B cell (primary cell): ENCODE measurements around the gene CPA1. TPM values are rescaled to one million over a fixed set of nuclear protein-coding genes. Genes with fewer than 3 reads are reported as not detected.

Experiments
- ATAC-seq: fragments of 200-7000 bp; cut with Tn5 transposase; one replicate; pipeline ENCODE4 v1.10.0; 2021; ENCODE audit warnings: low read depth, mild to moderate bottlenecking, moderate number of reproducible peaks, moderate library complexity
- CTCF ChIA-PET: fragments of 350-600 bp; sonication (Branson Sonifier 250); formaldehyde crosslinking; loops from one replicate; lab custom pipeline; 2021; ENCODE audit warnings: antibody characterized with exemption, inconsistent platforms; lab: Charles Lee
- POLR2A ChIA-PET: fragments of 350-600 bp; sonication (Branson Sonifier 250); formaldehyde crosslinking; loops from one replicate; lab custom pipeline; 2021; ENCODE audit warnings: antibody characterized with exemption; lab: Charles Lee
- DNase-seq: peaks from one replicate; pipeline ENCODE4 v3.0.0; 2013
- H2AFZ ChIP-seq: 2 replicates; pipeline ENCODE4 v1.6.1; 2012; ENCODE audit warnings: mild to moderate bottlenecking, low read depth, low read length; ENCODE audit not compliant: insufficient read depth, poor library complexity, severe bottlenecking
- H3K27ac ChIP-seq, 2 donors: 1 replicate in 1 of 2; 2 replicates in 1 of 2; pipeline ENCODE4 v1.5.1; 2012 to 2013; ENCODE audit warnings: low read length in 2 of 2, mild to moderate bottlenecking in 2 of 2, moderate library complexity in 1 of 2
- H3K27me3 ChIP-seq, 4 experiments: fragments of 200-600 bp in 1 of 4; sonication (generic) in 1 of 4; replicated peaks in 1 of 4; 1 replicate in 2 of 4; 2 replicates in 2 of 4; pipeline versions ENCODE4 v1.6.1 to v1.7.0; 2013 to 2016; ENCODE audit warnings: low read length in 3 of 4, mild to moderate bottlenecking in 2 of 4, mixed read lengths in 1 of 4, moderate library complexity in 1 of 4; ENCODE audit not compliant: insufficient read depth in 4 of 4, control insufficient read depth in 3 of 4; ENCODE audit errors: control extremely low read depth in 1 of 4
- H3K36me3 ChIP-seq, 2 experiments: replicated peaks in 1 of 2; 1 replicate in 1 of 2; 2 replicates in 1 of 2; pipeline versions ENCODE4 v1.6.1 to v1.7.1; 2013; ENCODE audit warnings: low read length in 1 of 2; ENCODE audit not compliant: insufficient read depth in 2 of 2, control insufficient read depth in 1 of 2; ENCODE audit errors: control extremely low read depth in 1 of 2, extremely low read depth in 1 of 2
- H3K4me1 ChIP-seq, 2 donors: fragments of 200-600 bp in 1 of 2; sonication (generic) in 1 of 2; 1 replicate in 1 of 2; 2 replicates in 1 of 2; pipeline versions ENCODE4 v1.5.1 to v1.6.1; 2013 to 2017; ENCODE audit warnings: low read length in 2 of 2; ENCODE audit not compliant: control insufficient read depth in 2 of 2, insufficient read depth in 2 of 2
- H3K4me2 ChIP-seq: replicated peaks from 2 replicates; pipeline ENCODE3; 2012; ENCODE audit warnings: mild to moderate bottlenecking, low read depth, low read length; ENCODE audit not compliant: poor library complexity, severe bottlenecking
- H3K4me3 ChIP-seq, 5 experiments: fragments of 200-600 bp in 1 of 5; sonication (generic) in 1 of 5; 1 replicate in 3 of 5; 2 replicates in 2 of 5; pipeline versions ENCODE4 v1.5.1 to v1.7.0; 2011 to 2016; ENCODE audit warnings: low read length in 4 of 5, mild to moderate bottlenecking in 4 of 5, low read depth in 2 of 5, control low read depth in 1 of 5, moderate library complexity in 1 of 5; ENCODE audit not compliant: insufficient read depth in 1 of 5; ENCODE audit errors: control extremely low read depth in 1 of 5, extremely low read depth in 1 of 5
- H3K79me2 ChIP-seq: fragments of 200-600 bp; sonication (generic); one replicate; pipeline ENCODE4 v1.6.0; 2016; ENCODE audit warnings: low read length; ENCODE audit not compliant: control insufficient read depth, insufficient read depth
- H3K9ac ChIP-seq: fragments of 200-600 bp; sonication (generic); 2 replicates; pipeline ENCODE4 v1.6.1; 2017; ENCODE audit warnings: mild to moderate bottlenecking, low read length, moderate library complexity
- H3K9me3 ChIP-seq, 3 donors: one replicate each; pipeline versions ENCODE4 v1.6.1 to v1.7.1; 2013; ENCODE audit warnings: low read length in 2 of 3; ENCODE audit not compliant: control insufficient read depth in 2 of 3, insufficient read depth in 1 of 3; ENCODE audit errors: control extremely low read depth in 1 of 3
- H4K20me1 ChIP-seq: 2 replicates; pipeline ENCODE4 v1.6.0; 2012; ENCODE audit warnings: mild to moderate bottlenecking, low read length; ENCODE audit not compliant: insufficient read depth, control insufficient read depth, poor library complexity, severe bottlenecking
- H3K27ac Mint-ChIP-seq: one replicate; pipeline ENCODE4 v1.8.0; 2021; ENCODE audit warnings: mixed read lengths
- H3K27me3 Mint-ChIP-seq: one replicate; pipeline ENCODE4 v1.8.0; 2021; ENCODE audit warnings: mixed read lengths
- H3K4me1 Mint-ChIP-seq: one replicate; pipeline ENCODE4 v1.8.0; 2021; ENCODE audit warnings: mixed read lengths
- H3K4me3 Mint-ChIP-seq: one replicate; pipeline ENCODE4 v1.8.0; 2021; ENCODE audit warnings: mixed read lengths
- H3K9me3 Mint-ChIP-seq: one replicate; pipeline ENCODE4 v1.8.0; 2022; ENCODE audit warnings: mixed read lengths; ENCODE audit not compliant: insufficient read depth
- EZH2 ChIP-seq: IDR thresholded peaks from 2 replicates; pipeline ENCODE4 v1.6.1; 2012; ENCODE audit warnings: borderline replicate concordance, low read depth, mild to moderate bottlenecking, moderate library complexity, low read length; ENCODE audit not compliant: insufficient read depth, poor library complexity, severe bottlenecking
- WGBS: methylation state at CpG from one replicate; pipeline ENCODE4 v1.1.5; 2013; ENCODE audit warnings: missing lambda C conversion rate; ENCODE audit not compliant: insufficient coverage; 5-methylcytosine and 5-hydroxymethylcytosine counted together
- intact Hi-C: fragments of 100-400 bp; cut with micrococcal nuclease; formaldehyde crosslinking; loops from one replicate; pipeline ENCODE4 v1.10.0; 2022
- polyA plus RNA-seq: library from polyadenylated mRNA; depleted of rRNA; stranded (reverse); fragments of >200 nt; gene quantifications from 2 replicates; pipeline ENCODE4 v1.2.3, GENCODE V29; 2012
- total RNA-seq, 2 donors: library from RNA; stranded (reverse); fragments of 120-200 nt in 1 of 2; gene quantifications; 1 replicate in 1 of 2; 2 replicates in 1 of 2; pipeline versions ENCODE4 v1.2.3 to v1.2.4, GENCODE V29; 2013 to 2022
- TF ChIP-seq, protein P1 (sequence below): fragments of 200-600 bp; IDR thresholded peaks from one replicate; pipeline ENCODE4 v1.8.0; 2022; ENCODE audit warnings: antibody characterized with exemption, mild to moderate bottlenecking

Gene CPA1
- total and polyA plus RNA-seq, 2 donors (not counting 1 experiment from before 2014, with no cell fraction given): not detected

- no peak overlapping the region for H3K27ac Mint-ChIP-seq
- DNase-seq (no peak), ATAC-seq (no peak)
- WGBS: 97% methylated on average over 8 of the region's 12 CpGs
- intact Hi-C loops: no loop called here
- H3K79me2 ChIP-seq: no peaks in the 10 kb centered on the region
- no peaks in the 10 kb centered on the region for H3K27me3 Mint-ChIP-seq
- no peaks in the 10 kb centered on the region for H3K4me1 ChIP-seq
- H3K27ac ChIP-seq: no peak overlapping the region
- no peak overlapping the region for H3K4me3 Mint-ChIP-seq
- no peaks in the 10 kb centered on the region for H4K20me1 ChIP-seq
- no peaks in the 10 kb centered on the region for H3K27me3 ChIP-seq
- H3K4me1 Mint-ChIP-seq: no peaks in the 10 kb centered on the region
- no peaks in the 10 kb centered on the region for H3K9me3 Mint-ChIP-seq
- no peak overlapping the region for H3K4me2 ChIP-seq
- TF ChIP-seq, protein P1, sequence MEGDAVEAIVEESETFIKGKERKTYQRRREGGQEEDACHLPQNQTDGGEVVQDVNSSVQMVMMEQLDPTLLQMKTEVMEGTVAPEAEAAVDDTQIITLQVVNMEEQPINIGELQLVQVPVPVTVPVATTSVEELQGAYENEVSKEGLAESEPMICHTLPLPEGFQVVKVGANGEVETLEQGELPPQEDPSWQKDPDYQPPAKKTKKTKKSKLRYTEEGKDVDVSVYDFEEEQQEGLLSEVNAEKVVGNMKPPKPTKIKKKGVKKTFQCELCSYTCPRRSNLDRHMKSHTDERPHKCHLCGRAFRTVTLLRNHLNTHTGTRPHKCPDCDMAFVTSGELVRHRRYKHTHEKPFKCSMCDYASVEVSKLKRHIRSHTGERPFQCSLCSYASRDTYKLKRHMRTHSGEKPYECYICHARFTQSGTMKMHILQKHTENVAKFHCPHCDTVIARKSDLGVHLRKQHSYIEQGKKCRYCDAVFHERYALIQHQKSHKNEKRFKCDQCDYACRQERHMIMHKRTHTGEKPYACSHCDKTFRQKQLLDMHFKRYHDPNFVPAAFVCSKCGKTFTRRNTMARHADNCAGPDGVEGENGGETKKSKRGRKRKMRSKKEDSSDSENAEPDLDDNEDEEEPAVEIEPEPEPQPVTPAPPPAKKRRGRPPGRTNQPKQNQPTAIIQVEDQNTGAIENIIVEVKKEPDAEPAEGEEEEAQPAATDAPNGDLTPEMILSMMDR: no peak
- no peak for TF ChIP-seq EZH2
- H3K4me3 ChIP-seq: no peak overlapping the region
- no peak overlapping the region for H3K9ac ChIP-seq
- H3K36me3 ChIP-seq: no peaks in the 10 kb centered on the region
- H2AFZ ChIP-seq: no peak overlapping the region
- H3K9me3 ChIP-seq: peaks cover 0 to 7% (median 0%) of the 10 kb centered on the region in 3 donors
- CTCF ChIA-PET: no interaction called here
- POLR2A ChIA-PET: no interaction called here
These were observed 7.5 kb downstream of the CPA1 start for GRCh38 chr7:130387628-130388403.

GRCh38 chr7:130388671-130389070 is 8.4 kb downstream of the CPA1 start:
- ChIA-PET POLR2A (no interaction called here), CTCF (no interaction called here)
- Mint-ChIP-seq H3K4me1 (peaks cover under 1% of the 10 kb centered on the region), H3K27ac (no peak overlapping the region), H3K9me3 (no peaks in the 10 kb centered on the region), H3K27me3 (no peaks in the 10 kb centered on the region), H3K4me3 (no peak overlapping the region)
- no peak overlapping the region for H3K27ac ChIP-seq
- no peaks in the 10 kb centered on the region for H4K20me1 ChIP-seq
- DNase-seq (no peak), ATAC-seq (no peak)
- no peaks in the 10 kb centered on the region for H3K27me3 ChIP-seq
- TF ChIP-seq, protein P1: no peak
- TF ChIP-seq EZH2: no peak
- no peak overlapping the region for H2AFZ ChIP-seq
- WGBS: 40% methylated on average over 1 of the region's 2 CpGs
- H3K4me1 ChIP-seq: no peaks in the 10 kb centered on the region
- no peak overlapping the region for H3K4me2 ChIP-seq
- H3K9me3 ChIP-seq: peaks cover 0 to 4% (median 0%) of the 10 kb centered on the region in 3 donors
- no peaks in the 10 kb centered on the region for H3K79me2 ChIP-seq
- intact Hi-C loops: no loop called here
- H3K36me3 ChIP-seq: no peaks in the 10 kb centered on the region
- no peak overlapping the region for H3K4me3 ChIP-seq
- H3K9ac ChIP-seq: no peak overlapping the region
